NT2/D1 (cell line): Measurements from ENCODE around the gene SLC66A2.

Experiments
- SUZ12 ChIP-seq: IDR thresholded peaks from 2 replicates; pipeline ENCODE4 v1.6.1; 2011; ENCODE audit not compliant: insufficient read length, insufficient read depth; ENCODE audit errors: extremely low read depth
- YY1 ChIP-seq: IDR thresholded peaks from 2 replicates; pipeline ENCODE4 v1.6.1; 2011; ENCODE audit not compliant: insufficient read length, insufficient read depth
- ZNF274 ChIP-seq: IDR thresholded peaks from 2 replicates; pipeline ENCODE4 v1.6.1; 2011; ENCODE audit warnings: mild to moderate bottlenecking, low read depth, low read length

DNA sequence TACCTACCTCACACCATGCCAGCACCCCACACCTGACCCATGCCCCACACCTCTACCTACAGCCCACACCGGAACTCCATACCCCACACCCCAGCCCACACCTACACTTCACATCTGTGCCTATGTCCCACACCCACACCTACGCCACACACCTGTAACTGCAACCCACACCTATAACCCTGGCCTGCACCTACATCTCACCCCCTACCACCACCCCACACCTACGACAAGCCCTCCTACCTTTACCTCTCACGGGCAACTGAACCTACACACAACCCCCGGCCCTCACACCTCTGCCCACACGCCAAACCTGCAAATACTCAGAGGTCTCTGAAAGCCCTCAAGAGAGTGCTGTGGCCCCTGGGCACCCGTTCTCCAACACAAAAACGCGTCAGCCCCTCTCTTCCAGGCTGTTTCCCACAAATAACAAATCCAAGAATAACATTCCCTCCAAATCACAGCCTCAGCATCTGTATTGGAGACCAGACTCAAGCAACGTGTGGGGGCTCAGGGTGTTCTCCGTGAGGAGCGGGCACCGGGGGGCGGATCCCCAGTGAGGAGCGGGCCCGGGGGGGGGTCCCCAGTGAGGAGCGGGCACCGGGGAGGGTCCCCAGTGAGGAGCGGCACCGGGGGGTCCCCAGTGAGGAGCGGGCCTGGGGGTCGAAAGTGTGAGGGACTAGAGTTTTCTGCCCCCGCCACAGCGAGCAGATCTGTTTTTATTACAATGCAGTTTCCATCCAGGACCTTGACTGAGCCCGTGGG, 33.4 kb downstream of the SLC66A2 start:
- TF ChIP-seq YY1, result no peak
- TF ChIP-seq SUZ12, result no peak
- TF ChIP-seq ZNF274, result no peak
